GM12864 (cell line): ENCODE data around the gene FAM107B.

Experiments
- DNase-seq: peaks from one replicate; pipeline ENCODE4 v3.0.0-alpha.2; 2011; ENCODE audit warnings: low read depth
- H3K4me3 ChIP-seq: 2 replicates; pipeline ENCODE4 v1.5.1; 2011; ENCODE audit warnings: mild to moderate bottlenecking, low read depth, low read length, control low read depth
- CTCF ChIP-seq: IDR thresholded peaks from 2 replicates; pipeline ENCODE4 v1.5.1; 2011; ENCODE audit warnings: low read depth, mild to moderate bottlenecking, moderate library complexity, low read length, control low read depth, inconsistent platforms; ENCODE audit errors: missing control alignments

FAM107B gene

GRCh38 chr10:14674376-14675050 lies 100.2 kb downstream of the FAM107B start:
- TF ChIP-seq CTCF = no peak
- no peak for DNase-seq
- H3K4me3 ChIP-seq = no peak overlapping the region

GRCh38 chr10:14673189-14673861 lies 101.4 kb downstream of the FAM107B start:
- DNase-seq = no peak
- no peak overlapping the region for H3K4me3 ChIP-seq
- no peak for TF ChIP-seq CTCF

GRCh38 chr10:14671386-14671831 lies 103.3 kb downstream of the FAM107B start:
- no peak for DNase-seq
- H3K4me3 ChIP-seq = no peak overlapping the region

GRCh38 chr10:14670551-14671240 lies 104.0 kb downstream of the FAM107B start:
- no peak overlapping the region for H3K4me3 ChIP-seq
- no peak for TF ChIP-seq CTCF
- no peak for DNase-seq

More at GRCh38 chr10:14671386-14671831, 103.3 kb downstream of the FAM107B start:
- TF ChIP-seq CTCF = no peak

- no peak overlapping the region for H3K4me3 ChIP-seq
- no peak for TF ChIP-seq CTCF
- DNase-seq = no peak
These were observed 105.1 kb downstream of the FAM107B start for GRCh38 chr10:14669576-14669975.

GRCh38 chr10:14667781-14668180 lies 106.9 kb downstream of the FAM107B start:
- no peak for DNase-seq
- no peak overlapping the region for H3K4me3 ChIP-seq
- TF ChIP-seq CTCF = no peak

GRCh38 chr10:14667280-14667679 lies 107.4 kb downstream of the FAM107B start:
- no peak for DNase-seq
- TF ChIP-seq CTCF = no peak
- no peak overlapping the region for H3K4me3 ChIP-seq
